ENCODE data around the gene SPTLC3. TPM values are rescaled to one million over a fixed set of nuclear protein-coding genes. Genes with fewer than 3 reads are reported as not detected.

SPTLC3 gene
- total and polyA plus RNA-seq, 7 donors = 0.14 to 1.2 (median 0.38) TPM

DNA sequence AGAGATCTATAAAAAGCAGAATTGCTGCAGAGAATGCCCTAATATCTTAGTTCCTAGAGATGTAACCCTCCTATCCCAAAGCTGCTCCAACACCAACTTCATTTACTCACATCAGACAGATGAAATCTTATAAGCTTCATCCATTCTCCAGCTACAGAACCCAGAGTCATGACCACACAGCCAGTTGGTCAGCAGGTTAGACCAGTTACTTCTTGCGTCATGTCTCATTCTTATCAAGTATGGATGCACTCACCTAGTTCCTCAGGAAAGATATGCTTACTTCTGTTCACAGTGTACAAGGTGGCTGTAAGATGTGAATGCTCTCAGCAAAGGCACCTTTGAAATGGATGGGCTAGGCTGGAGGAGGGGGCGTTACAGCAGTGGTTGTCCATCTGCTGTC, 164.4 kb downstream of the SPTLC3 start:
- TF ChIP-seq, protein P1, sequence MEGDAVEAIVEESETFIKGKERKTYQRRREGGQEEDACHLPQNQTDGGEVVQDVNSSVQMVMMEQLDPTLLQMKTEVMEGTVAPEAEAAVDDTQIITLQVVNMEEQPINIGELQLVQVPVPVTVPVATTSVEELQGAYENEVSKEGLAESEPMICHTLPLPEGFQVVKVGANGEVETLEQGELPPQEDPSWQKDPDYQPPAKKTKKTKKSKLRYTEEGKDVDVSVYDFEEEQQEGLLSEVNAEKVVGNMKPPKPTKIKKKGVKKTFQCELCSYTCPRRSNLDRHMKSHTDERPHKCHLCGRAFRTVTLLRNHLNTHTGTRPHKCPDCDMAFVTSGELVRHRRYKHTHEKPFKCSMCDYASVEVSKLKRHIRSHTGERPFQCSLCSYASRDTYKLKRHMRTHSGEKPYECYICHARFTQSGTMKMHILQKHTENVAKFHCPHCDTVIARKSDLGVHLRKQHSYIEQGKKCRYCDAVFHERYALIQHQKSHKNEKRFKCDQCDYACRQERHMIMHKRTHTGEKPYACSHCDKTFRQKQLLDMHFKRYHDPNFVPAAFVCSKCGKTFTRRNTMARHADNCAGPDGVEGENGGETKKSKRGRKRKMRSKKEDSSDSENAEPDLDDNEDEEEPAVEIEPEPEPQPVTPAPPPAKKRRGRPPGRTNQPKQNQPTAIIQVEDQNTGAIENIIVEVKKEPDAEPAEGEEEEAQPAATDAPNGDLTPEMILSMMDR (IDR thresholded peaks at IDR 0.05) = no peak
- WGBS, 3 donors = 70 to 81% (median 79%) methylated on average over 2 of the region's 2 CpGs
- no peak overlapping the region for H3K27ac ChIP-seq
- no peaks in the 10 kb centered on the region for H3K36me3 ChIP-seq (ENCODE audit: insufficient read depth in 1 of 2, low read depth in 1 of 2)
- no peaks in the 10 kb centered on the region for H3K27me3 ChIP-seq (ENCODE audit: insufficient read depth in 3 of 3, low read length in 2 of 3)
- H3K9me3 ChIP-seq = no peaks in the 10 kb centered on the region
- no peak for DNase-seq
- ATAC-seq = no peak
- H3K4me1 ChIP-seq = no peaks in the 10 kb centered on the region
- H3K4me3 ChIP-seq = no peak overlapping the region
- intact Hi-C loops (cut with DNase I) = no loop called here

DNA sequence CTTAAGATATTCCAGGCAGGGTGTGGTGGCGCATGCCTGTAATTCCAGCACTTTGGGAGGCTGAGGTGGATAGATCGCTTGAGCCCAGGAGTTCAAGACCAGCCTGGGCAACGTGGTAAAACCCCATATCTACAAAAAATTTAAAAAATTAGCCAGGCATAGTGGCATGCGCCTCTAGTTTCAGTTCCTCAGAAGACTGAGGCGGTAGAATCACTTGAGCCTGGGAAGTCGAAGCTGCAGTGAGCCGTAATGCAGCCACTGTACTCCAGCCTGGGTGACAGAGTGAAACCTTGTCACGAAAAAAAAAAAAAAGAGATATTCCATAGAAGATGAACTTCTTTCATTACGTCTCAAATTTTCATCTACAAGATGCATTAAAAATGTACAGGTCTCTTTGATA, 165.6 kb downstream of the SPTLC3 start:
- no peaks in the 10 kb centered on the region for H3K4me1 ChIP-seq
- TF ChIP-seq, protein P1 (IDR thresholded peaks at IDR 0.05) = no peak
- intact Hi-C loops (cut with DNase I) = no loop called here
- H3K4me3 ChIP-seq = no peak overlapping the region
- no peaks in the 10 kb centered on the region for H3K27me3 ChIP-seq (ENCODE audit: insufficient read depth in 3 of 3, low read length in 2 of 3)
- H3K27ac ChIP-seq = no peak overlapping the region
- no peaks in the 10 kb centered on the region for H3K36me3 ChIP-seq (ENCODE audit: insufficient read depth in 1 of 2, low read depth in 1 of 2)
- no peaks in the 10 kb centered on the region for H3K9me3 ChIP-seq
- no peak for ATAC-seq
- 92 to 93% (median 93%) methylated on average over 9 of the region's 9 CpGs for WGBS, 3 donors
- DNase-seq = no peak

DNA sequence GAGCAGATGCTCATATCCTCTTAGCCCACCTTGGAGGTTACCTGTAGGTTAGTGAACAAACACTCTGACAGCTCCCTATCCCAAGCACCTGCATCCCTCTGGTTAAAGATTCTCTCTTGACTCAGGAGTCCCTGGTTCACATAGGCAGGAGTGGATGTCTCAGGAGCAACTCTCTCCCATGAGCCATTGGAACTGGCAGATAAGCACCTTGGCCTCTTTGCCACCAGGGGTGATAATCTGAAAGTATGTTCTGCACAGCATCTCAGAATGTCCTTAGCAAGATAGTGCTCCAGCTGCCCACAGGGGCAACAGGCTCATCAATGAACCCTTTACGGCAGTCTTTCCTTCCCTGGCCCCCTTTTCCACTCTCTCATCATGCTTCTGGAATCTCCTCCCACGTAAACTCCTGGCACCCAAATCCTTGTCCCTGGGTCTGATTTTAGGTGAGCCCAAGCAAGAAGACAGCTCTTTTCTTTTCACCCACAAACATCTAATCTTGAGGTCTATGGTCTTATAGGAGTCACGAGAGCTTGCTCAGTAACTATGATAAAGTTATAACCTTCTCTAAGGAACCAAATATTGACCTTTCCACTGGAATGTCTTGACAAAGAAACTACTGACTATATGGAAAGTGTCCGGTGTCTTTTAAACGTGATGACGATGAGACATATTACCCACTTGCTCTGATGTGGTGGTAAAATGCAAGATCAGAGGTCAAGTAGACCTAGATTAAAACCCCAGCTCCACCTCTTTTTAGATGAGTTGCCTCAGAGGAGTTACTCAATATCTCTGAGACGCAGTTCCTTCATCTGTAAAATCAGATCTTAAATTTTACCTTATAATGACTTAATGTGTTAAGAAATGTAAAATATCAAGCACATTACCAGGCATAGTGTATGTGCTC, 172.5 kb downstream of the SPTLC3 start:
- no peak overlapping the region for H3K4me3 ChIP-seq
- TF ChIP-seq, protein P1 (IDR thresholded peaks at IDR 0.05) = no peak
- no peaks in the 10 kb centered on the region for H3K4me1 ChIP-seq
- ATAC-seq (no peak), DNase-seq (no peak)
- WGBS, 3 donors = 70 to 80% (median 79%) methylated on average over 7 of the region's 7 CpGs
- no peaks in the 10 kb centered on the region for H3K9me3 ChIP-seq
- no peaks in the 10 kb centered on the region for H3K27me3 ChIP-seq (ENCODE audit: insufficient read depth in 3 of 3, low read length in 2 of 3)
- intact Hi-C loops (cut with DNase I) = no loop called here
- no peaks in the 10 kb centered on the region for H3K36me3 ChIP-seq (ENCODE audit: insufficient read depth in 1 of 2, low read depth in 1 of 2)
- H3K27ac ChIP-seq = no peak overlapping the region

DNA sequence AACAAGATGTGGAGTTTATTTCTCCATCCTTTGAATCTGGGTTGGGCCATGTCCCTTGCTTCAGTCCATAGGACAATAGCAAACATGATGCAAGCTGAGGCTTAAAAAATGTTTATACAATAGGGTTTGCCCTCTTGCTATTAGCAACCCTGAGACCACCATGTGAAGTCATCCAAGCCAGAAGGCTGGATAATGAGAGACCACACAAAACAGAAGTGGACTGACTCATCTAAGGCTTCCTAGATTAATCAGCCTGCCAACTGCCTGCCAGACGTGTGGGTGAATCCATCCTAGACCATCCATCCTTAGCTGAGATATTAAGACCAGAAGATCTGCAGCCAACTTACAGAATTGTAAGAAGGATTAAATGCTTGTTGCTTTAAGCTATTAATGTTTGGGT, 174.2 kb downstream of the SPTLC3 start:
- WGBS, 3 donors = 35 to 52% (median 44%) methylated on average over 1 of the region's 1 CpG
- no peak for DNase-seq

More for the DNA sequence above, 174.2 kb downstream of the SPTLC3 start:
- Histone ChIP-seq H3K4me1 (no peaks in the 10 kb centered on the region), H3K4me3 (no peak overlapping the region), H3K27me3 (ENCODE audit: insufficient read depth in 3 of 3, low read length in 2 of 3) (no peaks in the 10 kb centered on the region), H3K27ac (no peak overlapping the region), H3K36me3 (ENCODE audit: insufficient read depth in 1 of 2, low read depth in 1 of 2) (no peaks in the 10 kb centered on the region), H3K9me3 (peaks cover 3% of the 10 kb centered on the region)
- TF ChIP-seq, protein P1 (IDR thresholded peaks at IDR 0.05) = no peak
- intact Hi-C loops (cut with DNase I) = no loop called here
- ATAC-seq = no peak
